Colonic mucosa (tissue), 4 donors: ENCODE data around the gene ARHGAP36. TPM values are rescaled to one million over a fixed set of nuclear protein-coding genes. Genes with fewer than 3 reads are reported as not detected.

Experiments
- DNase-seq: peaks from one replicate; pipeline ENCODE4 v3.0.0-alpha.2; 2020
- H3K27ac ChIP-seq: fragments of 200-600 bp; one replicate; pipeline ENCODE4 v1.8.0; 2021
- H3K27me3 ChIP-seq: fragments of 200-600 bp; one replicate; pipeline ENCODE4 v1.8.0; 2021
- H3K36me3 ChIP-seq: fragments of 200-600 bp; one replicate; pipeline ENCODE4 v1.8.0; 2021
- H3K4me1 ChIP-seq: fragments of 200-600 bp; one replicate; pipeline ENCODE4 v1.8.0; 2021; ENCODE audit warnings: mild to moderate bottlenecking
- H3K4me3 ChIP-seq: fragments of 200-600 bp; one replicate; pipeline ENCODE4 v1.8.0; 2021
- H3K9ac ChIP-seq, 2 donors: one replicate each; pipeline ENCODE4 v1.7.0; 2013; ENCODE audit warnings: control low read depth in 2 of 2, low read depth in 2 of 2, low read length in 2 of 2
- H3K9me3 ChIP-seq: fragments of 200-600 bp; one replicate; pipeline ENCODE4 v1.8.0; 2021
- CTCF ChIP-seq: fragments of 200-600 bp; IDR thresholded peaks from one replicate; pipeline ENCODE4 v1.8.0; 2022; ENCODE audit warnings: antibody characterized with exemption, mild to moderate bottlenecking
- intact Hi-C: fragments of 100-400 bp; cut with DNase I; formaldehyde crosslinking; loops from one replicate; pipeline ENCODE4 v1.14.1; 2022
- total RNA-seq, 2 donors: library from RNA; stranded (reverse); fragmentation: NEBNext Ultra II Directional in 1 of 2; extraction: Animal tissue kit (Norgen Biotek cat#: 25700) in 1 of 2; gene quantifications; one replicate each; pipeline ENCODE4 v1.2.1, GENCODE V29; 2021
- donor health status: healthy.
- donor health status: DM: no; HTN: no; CAD: no.
- donor health status: DM: no; HTN: no; CAD: no.

The ARHGAP36 gene
- total RNA-seq, 2 donors from 2014 or later = 0.66 TPM; not detected in 1

GRCh38 chrX:131139072-131139471 is 80.9 kb downstream of the ARHGAP36 start:
- H3K36me3 ChIP-seq = no peaks in the 10 kb centered on the region
- no peak overlapping the region for H3K9ac ChIP-seq
- TF ChIP-seq CTCF = no peak
- no peaks in the 10 kb centered on the region for H3K4me1 ChIP-seq
- intact Hi-C loops = no loop called here
- H3K27ac ChIP-seq = no peak overlapping the region
- H3K27me3 ChIP-seq = no peaks in the 10 kb centered on the region
- H3K9me3 ChIP-seq = no peaks in the 10 kb centered on the region
- no peak overlapping the region for H3K4me3 ChIP-seq
- DNase-seq = no peak

Other genes starting within 250 kb of the ARHGAP36 start
- 10 to 100 TPM in 1 of 2 donors, 1 to 10 TPM in 1; 8.0 to 13.7 TPM for gene ENOX2, start 155.1 kb upstream of the ARHGAP36 start, total RNA-seq
- under 1 TPM; 0.10 to 0.19 TPM for gene IGSF1, start 231.0 kb downstream of the ARHGAP36 start, total RNA-seq